ENCODE measurements around the gene CLDN20. TPM values are rescaled to one million over a fixed set of nuclear protein-coding genes. Genes with fewer than 3 reads are reported as not detected.

CLDN20 gene
- total and polyA plus RNA-seq, 2 of the 8 experiments (the other 6 are each of a cell fraction or from before 2014, with no cell fraction given) = not detected

DNA sequence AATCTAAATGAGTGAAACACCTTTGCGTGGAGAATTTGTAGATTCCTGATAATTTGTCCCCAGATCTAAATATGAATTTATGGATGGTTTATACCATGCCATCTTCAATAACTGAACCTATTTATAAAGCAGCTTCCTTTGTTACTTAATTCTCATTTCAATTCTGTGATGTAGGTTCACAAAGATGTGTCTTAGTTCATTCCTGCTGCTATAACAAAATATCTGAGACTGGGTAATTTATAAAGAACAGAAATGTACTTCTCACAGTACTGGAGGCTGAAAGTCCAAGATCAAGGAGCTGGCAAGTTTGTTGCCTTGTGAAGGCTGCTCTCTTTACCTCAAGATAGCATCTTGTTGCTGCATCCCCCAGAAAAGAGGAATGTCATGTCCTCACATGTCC is 52.6 kb downstream of the CLDN20 start (continued):
- TF ChIP-seq, protein P1, sequence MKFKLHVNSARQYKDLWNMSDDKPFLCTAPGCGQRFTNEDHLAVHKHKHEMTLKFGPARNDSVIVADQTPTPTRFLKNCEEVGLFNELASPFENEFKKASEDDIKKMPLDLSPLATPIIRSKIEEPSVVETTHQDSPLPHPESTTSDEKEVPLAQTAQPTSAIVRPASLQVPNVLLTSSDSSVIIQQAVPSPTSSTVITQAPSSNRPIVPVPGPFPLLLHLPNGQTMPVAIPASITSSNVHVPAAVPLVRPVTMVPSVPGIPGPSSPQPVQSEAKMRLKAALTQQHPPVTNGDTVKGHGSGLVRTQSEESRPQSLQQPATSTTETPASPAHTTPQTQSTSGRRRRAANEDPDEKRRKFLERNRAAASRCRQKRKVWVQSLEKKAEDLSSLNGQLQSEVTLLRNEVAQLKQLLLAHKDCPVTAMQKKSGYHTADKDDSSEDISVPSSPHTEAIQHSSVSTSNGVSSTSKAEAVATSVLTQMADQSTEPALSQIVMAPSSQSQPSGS (IDR thresholded peaks at IDR 0.05; ENCODE audit: low read length) = no peak
- TF ChIP-seq YY1 (IDR thresholded peaks at IDR 0.05; ENCODE audit: low read depth, low read length) (no peak), ASH2L (IDR thresholded peaks at IDR 0.05; ENCODE audit: low read length) (no peak)

All from H1 (cell line).